H1 (cell line): ENCODE results near the gene SIK3.

Experiments
- ATF2 ChIP-seq: IDR thresholded peaks from 2 replicates; pipeline ENCODE4 v1.6.1; 2012; ENCODE audit warnings: low read length, inconsistent platforms
- CREB1 ChIP-seq: IDR thresholded peaks from 2 replicates; pipeline ENCODE4 v1.6.1; 2012; ENCODE audit warnings: inconsistent platforms
- CTBP2 ChIP-seq: IDR thresholded peaks from 2 replicates; pipeline ENCODE4 v1.7.0; 2011; ENCODE audit warnings: borderline replicate concordance, mild to moderate bottlenecking, moderate library complexity, mixed read lengths, low read length; ENCODE audit not compliant: insufficient read depth, insufficient read length
- CTCF ChIP-seq, 3 experiments: IDR thresholded peaks; 1 replicate in 2 of 3; 2 replicates in 1 of 3; pipeline versions ENCODE4 v1.5.1 to v1.6.1; 2011; ENCODE audit warnings: low read length in 3 of 3, mild to moderate bottlenecking in 3 of 3, inconsistent platforms in 2 of 3, low read depth in 1 of 3, moderate library complexity in 1 of 3; ENCODE audit not compliant: insufficient read depth in 1 of 3; ENCODE audit errors: control extremely low read depth in 1 of 3
- EGR1 ChIP-seq: IDR thresholded peaks from 2 replicates; pipeline ENCODE4 v1.6.1; 2011; ENCODE audit warnings: low read depth, low read length, borderline replicate concordance
- GABPA ChIP-seq: IDR thresholded peaks from 2 replicates; pipeline ENCODE4 v1.6.1; 2011; ENCODE audit warnings: mild to moderate bottlenecking, low read length, moderate library complexity, borderline replicate concordance; ENCODE audit not compliant: insufficient read depth
- POLR2AphosphoS5 ChIP-seq: IDR thresholded peaks from 2 replicates; pipeline ENCODE4 v1.6.1; 2011; ENCODE audit warnings: low read depth, low read length
- POU5F1 ChIP-seq: IDR thresholded peaks from 2 replicates; pipeline ENCODE4 v1.6.1; 2011; ENCODE audit warnings: low read depth, mild to moderate bottlenecking, low read length, moderate library complexity
- RAD21 ChIP-seq, 2 experiments: IDR thresholded peaks in 1 of 2; conservative IDR thresholded peaks in 1 of 2; 2 replicates each; pipeline ENCODE4 v1.6.1; 2011; ENCODE audit warnings: low read depth in 2 of 2, low read length in 2 of 2, improper control_type of control experiment in 1 of 2, inconsistent platforms in 1 of 2, mild to moderate bottlenecking in 1 of 2, moderate library complexity in 1 of 2
- SIN3A ChIP-seq, 2 experiments: IDR thresholded peaks in 1 of 2; conservative IDR thresholded peaks in 1 of 2; 2 replicates each; pipeline ENCODE4 v1.6.1; 2011 to 2012; ENCODE audit warnings: low read length in 2 of 2, improper control_type of control experiment in 1 of 2, low read depth in 1 of 2, mild to moderate bottlenecking in 1 of 2
- SIRT6 ChIP-seq: IDR thresholded peaks from one replicate; pipeline ENCODE4 v1.7.1; 2012; ENCODE audit warnings: low read length, inconsistent platforms
- USF2 ChIP-seq: IDR thresholded peaks from 2 replicates; pipeline ENCODE4 v1.6.1; 2011; ENCODE audit warnings: low read length, improper control_type of control experiment

GRCh38 chr11:116958246-116958645, 140.0 kb downstream of the SIK3 start:
- no peak for TF ChIP-seq CTBP2
- no peak for TF ChIP-seq POLR2AphosphoS5
- TF ChIP-seq SIRT6, result no peak
- no peak for TF ChIP-seq ATF2
- no peak for TF ChIP-seq RAD21 (IDR thresholded peaks at IDR 0.05 in 1 of 2, conservative IDR thresholded peaks at IDR 0.05 in 1 of 2; ENCODE audit: low read depth in 2 of 2, low read length in 2 of 2)
- no peak for TF ChIP-seq CREB1
- TF ChIP-seq CTCF (IDR thresholded peaks at IDR 0.05; ENCODE audit: control extremely low read depth in 1 of 3, insufficient read depth in 1 of 3, low read depth in 1 of 3, low read length in 3 of 3), result no peak
- TF ChIP-seq EGR1, result no peak
- no peak for TF ChIP-seq GABPA
- no peak for TF ChIP-seq USF2
- no peak for TF ChIP-seq POU5F1
- TF ChIP-seq SIN3A (conservative IDR thresholded peaks at IDR 0.05 in 1 of 2, IDR thresholded peaks at IDR 0.05 in 1 of 2; ENCODE audit: low read depth in 1 of 2, low read length in 2 of 2), result no peak
